AG10803 (cell line): ENCODE data around the gene COX4I2.
"Not testable (repeated sequence)": the region's sequence is repeated elsewhere in the genome, so short reads cannot be mapped to it uniquely, and the experiment has no call there.

ENCODE experiments used
- DNase-seq: peaks from one replicate; pipeline ENCODE4 v3.0.0; 2010; ENCODE audit warnings: low read depth
- H3K4me3 ChIP-seq: 2 replicates; pipeline ENCODE4 v1.5.1; 2011; ENCODE audit warnings: mild to moderate bottlenecking, low read length, control low read depth
- TF ChIP-seq, protein P1 (sequence below): conservative IDR thresholded peaks from 2 replicates; pipeline ENCODE4 v1.5.1; 2011; ENCODE audit warnings: mild to moderate bottlenecking, low read length, control low read depth, inconsistent platforms

Gene COX4I2

GRCh38 chr20:31608251-31608945 lies 29.3 kb upstream of the COX4I2 start:
- H3K4me3 ChIP-seq: peak overlapping the region; percentile 20
- DNase-seq: peak; percentile 48

DNA sequence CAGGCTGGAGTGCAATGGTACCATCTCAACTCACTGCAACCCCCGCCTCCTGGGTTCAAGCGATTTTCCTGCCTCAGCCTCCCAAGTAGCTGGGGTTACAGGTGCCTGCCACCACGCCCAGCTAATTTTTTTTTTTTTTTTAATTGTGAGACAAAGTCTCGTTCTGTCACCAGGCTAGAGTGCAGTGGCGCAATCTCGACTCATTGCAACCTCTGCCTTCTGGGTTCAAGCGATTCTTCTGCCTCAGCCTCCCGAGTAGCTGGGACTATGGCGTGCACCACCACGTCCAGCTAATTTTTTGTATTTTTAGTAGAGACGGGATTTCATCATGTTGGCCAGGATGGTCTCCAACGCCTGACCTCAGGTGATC lies 25.5 kb upstream of the COX4I2 start:
- DNase-seq, H3K4me3 ChIP-seq: not testable (repeated sequence)

More at GRCh38 chr20:31608251-31608945, 29.3 kb upstream of the COX4I2 start:
- TF ChIP-seq, protein P1, sequence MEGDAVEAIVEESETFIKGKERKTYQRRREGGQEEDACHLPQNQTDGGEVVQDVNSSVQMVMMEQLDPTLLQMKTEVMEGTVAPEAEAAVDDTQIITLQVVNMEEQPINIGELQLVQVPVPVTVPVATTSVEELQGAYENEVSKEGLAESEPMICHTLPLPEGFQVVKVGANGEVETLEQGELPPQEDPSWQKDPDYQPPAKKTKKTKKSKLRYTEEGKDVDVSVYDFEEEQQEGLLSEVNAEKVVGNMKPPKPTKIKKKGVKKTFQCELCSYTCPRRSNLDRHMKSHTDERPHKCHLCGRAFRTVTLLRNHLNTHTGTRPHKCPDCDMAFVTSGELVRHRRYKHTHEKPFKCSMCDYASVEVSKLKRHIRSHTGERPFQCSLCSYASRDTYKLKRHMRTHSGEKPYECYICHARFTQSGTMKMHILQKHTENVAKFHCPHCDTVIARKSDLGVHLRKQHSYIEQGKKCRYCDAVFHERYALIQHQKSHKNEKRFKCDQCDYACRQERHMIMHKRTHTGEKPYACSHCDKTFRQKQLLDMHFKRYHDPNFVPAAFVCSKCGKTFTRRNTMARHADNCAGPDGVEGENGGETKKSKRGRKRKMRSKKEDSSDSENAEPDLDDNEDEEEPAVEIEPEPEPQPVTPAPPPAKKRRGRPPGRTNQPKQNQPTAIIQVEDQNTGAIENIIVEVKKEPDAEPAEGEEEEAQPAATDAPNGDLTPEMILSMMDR: no peak

- TF ChIP-seq, protein P1: no peak
- H3K4me3 ChIP-seq: no peak overlapping the region
- DNase-seq: no peak
Measured at GRCh38 chr20:31615416-31615815, 22.3 kb upstream of the COX4I2 start.

GRCh38 chr20:31617432-31618104 lies 20.1 kb upstream of the COX4I2 start:
- TF ChIP-seq, protein P1: no peak
- no peak overlapping the region for H3K4me3 ChIP-seq
- DNase-seq: no peak

DNA sequence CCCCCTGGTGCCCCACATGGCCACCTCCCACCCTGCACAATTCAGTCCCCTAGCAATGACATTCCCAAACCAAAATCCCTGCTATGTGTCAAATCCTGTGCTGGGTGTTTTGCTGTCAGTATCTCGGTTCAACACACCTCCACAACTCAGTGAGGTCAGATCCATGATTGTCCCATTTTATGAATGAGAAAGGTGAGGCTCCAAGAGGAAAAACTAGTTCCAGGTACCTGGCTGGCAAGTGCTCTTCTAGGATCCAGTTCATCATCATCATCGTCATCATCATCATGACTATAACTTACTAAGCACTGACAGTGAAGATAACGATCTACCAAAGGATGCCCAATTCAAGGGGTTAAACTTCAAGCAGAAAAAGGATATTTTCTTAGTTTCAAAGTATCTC lies 17.5 kb upstream of the COX4I2 start:
- TF ChIP-seq, protein P1: no peak
- no peak for DNase-seq
- no peak overlapping the region for H3K4me3 ChIP-seq

GRCh38 chr20:31623123-31623505 lies 14.6 kb upstream of the COX4I2 start:
- not testable (repeated sequence) for H3K4me3 ChIP-seq, DNase-seq

- not testable (repeated sequence) for DNase-seq, H3K4me3 ChIP-seq
Measured at GRCh38 chr20:31626534-31626933, 11.2 kb upstream of the COX4I2 start.

- not testable (repeated sequence) for H3K4me3 ChIP-seq, DNase-seq
Measured at GRCh38 chr20:31628057-31628456, 9.7 kb upstream of the COX4I2 start.

DNA sequence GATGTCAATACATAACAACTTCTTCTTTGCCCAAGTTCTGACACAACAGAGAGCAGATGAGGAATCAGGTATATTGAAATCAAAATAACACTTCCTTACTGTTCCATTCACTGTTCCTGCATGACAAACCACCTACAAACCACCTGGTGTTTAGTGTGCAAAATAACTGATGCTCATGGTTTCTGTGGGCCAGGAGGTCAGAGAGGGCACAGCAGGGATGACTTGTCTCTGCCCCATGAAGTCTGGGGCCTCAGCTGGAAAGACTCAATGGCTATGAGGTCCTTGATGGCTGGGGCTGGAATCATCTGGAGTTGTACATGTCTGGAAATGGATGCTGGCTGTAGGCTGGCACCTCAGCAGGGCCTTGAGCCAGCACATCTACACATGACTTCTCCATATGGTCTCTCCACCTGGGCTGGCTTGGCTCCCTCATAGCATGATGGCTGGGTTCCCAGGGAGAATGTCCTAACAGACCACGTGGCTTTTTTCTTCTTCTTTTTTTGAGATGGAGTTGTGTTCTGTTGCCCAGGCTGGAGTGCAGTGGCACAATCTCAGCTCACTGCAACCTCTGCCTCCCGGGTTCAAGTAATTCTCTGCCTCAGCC lies 7.4 kb upstream of the COX4I2 start:
- TF ChIP-seq, protein P1: no peak
- no peak for DNase-seq
- no peak overlapping the region for H3K4me3 ChIP-seq
